Right atrium auricular region (tissue), 2 donors: ENCODE data around the gene RNF149. TPM values are rescaled to one million over a fixed set of nuclear protein-coding genes. Genes with fewer than 3 reads are reported as not detected.
"Not testable (repeated sequence)": the region's sequence is repeated elsewhere in the genome, so short reads cannot be mapped to it uniquely, and the experiment has no call there.

Source experiments
- DNase-seq: peaks from one replicate; pipeline ENCODE4 v3.0.0-alpha.2; 2019; ENCODE audit warnings: low spot score
- H3K27ac ChIP-seq, 2 donors: fragments of 200-600 bp; sonication (generic); 1 replicate in 1 of 2; 2 replicates in 1 of 2; pipeline ENCODE4 v1.5.1; 2016 to 2019
- H3K27me3 ChIP-seq, 2 donors: fragments of 200-600 bp; sonication (generic); one replicate each; pipeline versions ENCODE4 v1.5.1 to v1.6.0; 2017 to 2019
- H3K36me3 ChIP-seq: fragments of 200-600 bp; sonication (generic); one replicate; pipeline ENCODE4 v1.5.1; 2016
- H3K4me1 ChIP-seq, 2 donors: fragments of 200-600 bp; sonication (generic); one replicate each; pipeline versions ENCODE4 v1.5.1 to v1.6.0; 2017 to 2019
- H3K4me3 ChIP-seq, 2 donors: fragments of 200-600 bp; sonication (generic); 1 replicate in 1 of 2; 2 replicates in 1 of 2; pipeline ENCODE4 v1.5.1; 2017 to 2019; ENCODE audit warnings: mild to moderate bottlenecking in 1 of 2, moderate library complexity in 1 of 2
- H3K9me3 ChIP-seq, 2 donors: fragments of 200-600 bp; sonication (generic); one replicate each; pipeline ENCODE4 v1.5.1; 2019
- CTCF ChIP-seq, 2 donors: fragments of 200-600 bp; sonication (generic); IDR thresholded peaks; one replicate each; pipeline ENCODE4 v1.5.1; 2019; ENCODE audit warnings: antibody characterized with exemption in 2 of 2
- total RNA-seq, 2 donors: library from RNA; depleted of rRNA; stranded (reverse); fragments of >200 nt; gene quantifications; one replicate each; pipeline ENCODE4 v1.1.0, GENCODE V29; 2016

Gene RNF149
- total RNA-seq, 2 donors from 2014 or later = 21.0 to 30.8 TPM

- Histone ChIP-seq H3K27ac (no peak overlapping the region), H3K4me1 (no peaks in the 10 kb centered on the region), H3K4me3 (no peak overlapping the region), H3K36me3 (no peaks in the 10 kb centered on the region), H3K27me3 (no peaks in the 10 kb centered on the region), H3K9me3 (no peaks in the 10 kb centered on the region)
- DNase-seq = no peak
- no peak for TF ChIP-seq CTCF (IDR thresholded peaks at IDR 0.05)
These were observed 46.2 kb upstream of the RNF149 start for GRCh38 chr2:101354420-101355311.

- DNase-seq, H3K36me3 ChIP-seq, H3K4me3 ChIP-seq: not testable (repeated sequence)
These were observed 44.1 kb upstream of the RNF149 start for GRCh38 chr2:101352631-101353030.

GRCh38 chr2:101351207-101351606, 42.7 kb upstream of the RNF149 start:
- Histone ChIP-seq H3K36me3 (no peaks in the 10 kb centered on the region), H3K4me1 (no peaks in the 10 kb centered on the region), H3K27me3 (no peaks in the 10 kb centered on the region), H3K4me3 (no peak overlapping the region), H3K27ac (no peak overlapping the region), H3K9me3 (no peaks in the 10 kb centered on the region)
- no peak for DNase-seq
- no peak for TF ChIP-seq CTCF (IDR thresholded peaks at IDR 0.05)

More at GRCh38 chr2:101352631-101353030, 44.1 kb upstream of the RNF149 start:
- H3K9me3 ChIP-seq, H3K27me3 ChIP-seq, H3K4me1 ChIP-seq, H3K27ac ChIP-seq: not testable (repeated sequence)

- Histone ChIP-seq H3K4me1 (no peaks in the 10 kb centered on the region), H3K27ac (no peak overlapping the region), H3K36me3 (no peaks in the 10 kb centered on the region), H3K27me3 (no peaks in the 10 kb centered on the region), H3K4me3 (no peak overlapping the region), H3K9me3 (no peaks in the 10 kb centered on the region)
- peak in 1 of 2 donors; percentile 26 for TF ChIP-seq CTCF (IDR thresholded peaks at IDR 0.05)
- DNase-seq = no peak
These were observed 41.6 kb upstream of the RNF149 start for GRCh38 chr2:101349893-101350662.

GRCh38 chr2:101348883-101349282, 40.4 kb upstream of the RNF149 start:
- no peak for TF ChIP-seq CTCF (IDR thresholded peaks at IDR 0.05)
- no peak overlapping the region for H3K4me3 ChIP-seq
- H3K27me3 ChIP-seq = no peaks in the 10 kb centered on the region
- H3K4me1 ChIP-seq = no peaks in the 10 kb centered on the region
- no peak for DNase-seq
- no peak overlapping the region for H3K27ac ChIP-seq
- no peaks in the 10 kb centered on the region for H3K9me3 ChIP-seq
- no peaks in the 10 kb centered on the region for H3K36me3 ChIP-seq

- H3K27ac ChIP-seq = no peak overlapping the region
- H3K4me3 ChIP-seq = no peak overlapping the region
- H3K36me3 ChIP-seq = no peaks in the 10 kb centered on the region
- H3K9me3 ChIP-seq = no peaks in the 10 kb centered on the region
- TF ChIP-seq CTCF (IDR thresholded peaks at IDR 0.05) = no peak
- H3K27me3 ChIP-seq = no peaks in the 10 kb centered on the region
- no peaks in the 10 kb centered on the region for H3K4me1 ChIP-seq
- no peak for DNase-seq
These were observed 38.4 kb upstream of the RNF149 start for GRCh38 chr2:101346909-101347308.
